Epidermal melanocyte (primary cell): ENCODE measurements around the gene HAT1.

Experiments
- DNase-seq: peaks from one replicate; pipeline ENCODE4 v3.0.0; 2011; ENCODE audit warnings: low spot score; ENCODE audit not compliant: insufficient read length

The HAT1 gene

DNA sequence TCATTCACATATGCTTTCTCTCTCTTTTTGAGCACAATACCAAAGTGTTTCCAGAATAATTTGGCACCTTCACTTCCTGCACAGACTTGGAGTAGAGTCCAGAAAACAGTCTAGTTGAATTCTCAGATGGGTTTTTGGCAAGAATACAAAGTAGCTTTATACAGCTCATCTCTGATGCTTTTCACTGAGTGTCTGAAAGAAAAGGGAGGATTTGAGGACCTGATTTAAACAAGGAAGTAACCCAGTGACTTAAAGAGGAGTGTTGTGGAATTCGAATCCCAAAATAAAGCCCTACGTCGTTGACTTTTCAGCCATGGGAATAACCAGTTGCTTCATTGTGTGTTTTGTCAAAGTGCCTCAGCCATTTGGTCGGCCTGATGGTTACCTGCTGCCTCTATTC, 109.3 kb downstream of the HAT1 start:
- no peak for DNase-seq
